OCI-LY3 (cell line): Measurements from ENCODE around the gene TMEM150C.

ENCODE experiments used
- EZH2phosphoT487 ChIP-seq: fragments of 200-600 bp; shearing (Covaris generic); IDR thresholded peaks from 2 replicates; pipeline ENCODE4 v1.6.1; 2018; ENCODE audit warnings: antibody characterized with exemption, mixed run types, low read depth
- TF ChIP-seq, protein P1 (sequence below): fragments of 200-600, 300-600 bp; sonication (generic); IDR thresholded peaks from 2 replicates; pipeline ENCODE4 v1.5.1; 2014; ENCODE audit warnings: antibody characterized with exemption, low read length, low read depth

DNA sequence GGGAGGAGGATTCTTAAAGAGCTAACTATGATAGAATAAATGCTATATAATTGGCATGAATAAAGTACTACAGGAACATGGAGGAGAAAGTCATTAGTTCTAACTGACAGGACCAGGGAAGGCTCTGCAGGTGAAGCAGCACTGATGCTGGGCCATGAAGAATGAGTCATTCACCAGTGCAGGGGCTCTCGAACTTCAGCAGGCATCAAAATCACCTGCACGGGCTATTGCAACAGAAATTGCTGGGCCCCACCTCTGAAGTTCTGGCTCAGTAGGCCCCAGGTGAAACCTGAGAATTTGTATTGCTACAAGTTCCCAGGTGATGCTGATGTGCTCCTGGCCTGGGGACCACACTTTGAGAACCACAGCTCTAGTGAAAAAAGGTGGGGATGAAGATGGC, 33.7 kb downstream of the TMEM150C start:
- TF ChIP-seq, protein P1, sequence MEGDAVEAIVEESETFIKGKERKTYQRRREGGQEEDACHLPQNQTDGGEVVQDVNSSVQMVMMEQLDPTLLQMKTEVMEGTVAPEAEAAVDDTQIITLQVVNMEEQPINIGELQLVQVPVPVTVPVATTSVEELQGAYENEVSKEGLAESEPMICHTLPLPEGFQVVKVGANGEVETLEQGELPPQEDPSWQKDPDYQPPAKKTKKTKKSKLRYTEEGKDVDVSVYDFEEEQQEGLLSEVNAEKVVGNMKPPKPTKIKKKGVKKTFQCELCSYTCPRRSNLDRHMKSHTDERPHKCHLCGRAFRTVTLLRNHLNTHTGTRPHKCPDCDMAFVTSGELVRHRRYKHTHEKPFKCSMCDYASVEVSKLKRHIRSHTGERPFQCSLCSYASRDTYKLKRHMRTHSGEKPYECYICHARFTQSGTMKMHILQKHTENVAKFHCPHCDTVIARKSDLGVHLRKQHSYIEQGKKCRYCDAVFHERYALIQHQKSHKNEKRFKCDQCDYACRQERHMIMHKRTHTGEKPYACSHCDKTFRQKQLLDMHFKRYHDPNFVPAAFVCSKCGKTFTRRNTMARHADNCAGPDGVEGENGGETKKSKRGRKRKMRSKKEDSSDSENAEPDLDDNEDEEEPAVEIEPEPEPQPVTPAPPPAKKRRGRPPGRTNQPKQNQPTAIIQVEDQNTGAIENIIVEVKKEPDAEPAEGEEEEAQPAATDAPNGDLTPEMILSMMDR = no peak
- no peak for TF ChIP-seq EZH2phosphoT487
